Natural killer cell (primary cell): ENCODE measurements around the gene MAPKAP1. TPM values are rescaled to one million over a fixed set of nuclear protein-coding genes. Genes with fewer than 3 reads are reported as not detected.
A peak's percentile ranks its signal among the peaks of the same experiment; 100 is the strongest.

Source experiments
- ATAC-seq, 3 donors: fragments of 150-1000 bp in 2 of 3; fragments of 200-7000 bp in 1 of 3; cut with Tn5 transposase; 1 replicate in 1 of 3; 2 replicates in 2 of 3; pipeline ENCODE4 v1.10.0; 2021; ENCODE audit warnings: mild to moderate bottlenecking in 2 of 3, moderate library complexity in 2 of 3
- DNase-seq, 2 donors: peaks; one replicate each; pipeline versions ENCODE4 v3.0.0 to v3.0.0-alpha.2; 2013 to 2021; ENCODE audit warnings: mixed read lengths in 1 of 2
- H3K27ac ChIP-seq: one replicate; pipeline ENCODE4 v1.5.1; 2013; ENCODE audit warnings: mild to moderate bottlenecking, low read length
- H3K27me3 ChIP-seq: one replicate; pipeline ENCODE4 v1.6.1; 2013; ENCODE audit warnings: low read length; ENCODE audit not compliant: control insufficient read depth, insufficient read depth
- H3K36me3 ChIP-seq: one replicate; pipeline ENCODE4 v1.6.1; 2013; ENCODE audit warnings: low read length; ENCODE audit not compliant: control insufficient read depth, insufficient read depth
- H3K4me1 ChIP-seq: one replicate; pipeline ENCODE4 v1.6.1; 2013; ENCODE audit warnings: low read length; ENCODE audit not compliant: control insufficient read depth, insufficient read depth
- H3K4me3 ChIP-seq: one replicate; pipeline ENCODE4 v1.5.1; 2013; ENCODE audit warnings: low read length
- H3K9me3 ChIP-seq: one replicate; pipeline ENCODE4 v1.6.1; 2013; ENCODE audit warnings: low read length; ENCODE audit not compliant: control insufficient read depth, insufficient read depth
- H3K27ac Mint-ChIP-seq, 2 donors: one replicate each; pipeline ENCODE4 v1.8.0; 2022; ENCODE audit warnings: mild to moderate bottlenecking in 2 of 2, mixed read lengths in 2 of 2, moderate library complexity in 1 of 2
- H3K27me3 Mint-ChIP-seq, 2 donors: one replicate each; pipeline ENCODE4 v1.8.0; 2022; ENCODE audit warnings: low read depth in 2 of 2, mixed read lengths in 2 of 2
- H3K36me3 Mint-ChIP-seq: one replicate; pipeline ENCODE4 v1.8.0; 2022; ENCODE audit warnings: mixed read lengths
- H3K4me1 Mint-ChIP-seq, 2 donors: one replicate each; pipeline ENCODE4 v1.8.0; 2022; ENCODE audit warnings: mixed read lengths in 2 of 2
- H3K4me3 Mint-ChIP-seq: one replicate; pipeline ENCODE4 v1.8.0; 2022; ENCODE audit warnings: mild to moderate bottlenecking, moderate library complexity, mixed read lengths
- H3K9me3 Mint-ChIP-seq, 2 donors: one replicate each; pipeline ENCODE4 v1.8.0; 2022; ENCODE audit warnings: mixed read lengths in 2 of 2
- WGBS: methylation state at CpG from one replicate; pipeline ENCODE4 v1.1.7; 2013; ENCODE audit warnings: missing lambda C conversion rate; ENCODE audit not compliant: insufficient coverage; 5-methylcytosine and 5-hydroxymethylcytosine counted together
- intact Hi-C: fragments of 100-400 bp; cut with micrococcal nuclease; formaldehyde crosslinking; loops from one replicate; pipeline ENCODE4 v1.14.2; 2022
- total RNA-seq, 4 donors: library from RNA; stranded (reverse); fragments of 120-200 nt in 1 of 4; gene quantifications; one replicate each; pipeline versions ENCODE4 v1.2.3 to v1.2.4, GENCODE V29; 2013 to 2022
- TF ChIP-seq, protein P1 (sequence below): fragments of 200-600 bp; IDR thresholded peaks from one replicate; pipeline ENCODE4 v1.8.0; 2022; ENCODE audit warnings: antibody characterized with exemption

The MAPKAP1 gene
- total RNA-seq, 3 donors from 2014 or later (not counting 1 experiment from before 2014, with no cell fraction given), result 51.1 to 73.0 (median 58.8) TPM

DNA sequence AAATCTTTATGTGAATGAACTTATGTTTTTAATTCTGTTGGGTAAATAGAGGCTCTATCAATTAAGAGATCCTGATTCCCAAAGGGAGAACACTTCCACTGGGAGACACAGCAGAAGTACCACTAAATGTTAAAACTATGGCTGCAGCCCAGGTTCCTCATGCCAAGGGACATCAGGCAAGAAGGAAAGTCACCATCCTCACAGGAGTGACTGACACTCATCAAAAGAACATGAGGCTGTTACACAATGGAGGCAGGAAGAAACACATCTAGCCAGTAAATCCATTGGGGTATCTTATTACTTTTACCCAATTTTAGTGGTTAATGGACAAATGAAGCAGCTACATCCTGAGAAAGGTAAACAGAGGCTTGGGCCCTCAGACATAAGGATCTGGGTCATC, 94.4 kb downstream of the MAPKAP1 start:
- H3K27ac Mint-ChIP-seq, result no peak overlapping the region
- peaks cover 20 to 43% of the 10 kb centered on the region in 2 donors for H3K4me1 Mint-ChIP-seq
- TF ChIP-seq, protein P1, sequence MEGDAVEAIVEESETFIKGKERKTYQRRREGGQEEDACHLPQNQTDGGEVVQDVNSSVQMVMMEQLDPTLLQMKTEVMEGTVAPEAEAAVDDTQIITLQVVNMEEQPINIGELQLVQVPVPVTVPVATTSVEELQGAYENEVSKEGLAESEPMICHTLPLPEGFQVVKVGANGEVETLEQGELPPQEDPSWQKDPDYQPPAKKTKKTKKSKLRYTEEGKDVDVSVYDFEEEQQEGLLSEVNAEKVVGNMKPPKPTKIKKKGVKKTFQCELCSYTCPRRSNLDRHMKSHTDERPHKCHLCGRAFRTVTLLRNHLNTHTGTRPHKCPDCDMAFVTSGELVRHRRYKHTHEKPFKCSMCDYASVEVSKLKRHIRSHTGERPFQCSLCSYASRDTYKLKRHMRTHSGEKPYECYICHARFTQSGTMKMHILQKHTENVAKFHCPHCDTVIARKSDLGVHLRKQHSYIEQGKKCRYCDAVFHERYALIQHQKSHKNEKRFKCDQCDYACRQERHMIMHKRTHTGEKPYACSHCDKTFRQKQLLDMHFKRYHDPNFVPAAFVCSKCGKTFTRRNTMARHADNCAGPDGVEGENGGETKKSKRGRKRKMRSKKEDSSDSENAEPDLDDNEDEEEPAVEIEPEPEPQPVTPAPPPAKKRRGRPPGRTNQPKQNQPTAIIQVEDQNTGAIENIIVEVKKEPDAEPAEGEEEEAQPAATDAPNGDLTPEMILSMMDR, result no peak
- H3K36me3 Mint-ChIP-seq, result no peaks in the 10 kb centered on the region
- no peaks in the 10 kb centered on the region for H3K27me3 Mint-ChIP-seq
- no peaks in the 10 kb centered on the region for H3K9me3 Mint-ChIP-seq
- H3K4me3 Mint-ChIP-seq, result no peak overlapping the region
- Histone ChIP-seq H3K27me3 (no peaks in the 10 kb centered on the region), H3K4me1 (no peaks in the 10 kb centered on the region), H3K4me3 (no peak overlapping the region), H3K36me3 (no peaks in the 10 kb centered on the region), H3K9me3 (no peaks in the 10 kb centered on the region), H3K27ac (no peak overlapping the region)
- intact Hi-C loops, result no loop called here
- ATAC-seq (no peak), DNase-seq (no peak)

DNA sequence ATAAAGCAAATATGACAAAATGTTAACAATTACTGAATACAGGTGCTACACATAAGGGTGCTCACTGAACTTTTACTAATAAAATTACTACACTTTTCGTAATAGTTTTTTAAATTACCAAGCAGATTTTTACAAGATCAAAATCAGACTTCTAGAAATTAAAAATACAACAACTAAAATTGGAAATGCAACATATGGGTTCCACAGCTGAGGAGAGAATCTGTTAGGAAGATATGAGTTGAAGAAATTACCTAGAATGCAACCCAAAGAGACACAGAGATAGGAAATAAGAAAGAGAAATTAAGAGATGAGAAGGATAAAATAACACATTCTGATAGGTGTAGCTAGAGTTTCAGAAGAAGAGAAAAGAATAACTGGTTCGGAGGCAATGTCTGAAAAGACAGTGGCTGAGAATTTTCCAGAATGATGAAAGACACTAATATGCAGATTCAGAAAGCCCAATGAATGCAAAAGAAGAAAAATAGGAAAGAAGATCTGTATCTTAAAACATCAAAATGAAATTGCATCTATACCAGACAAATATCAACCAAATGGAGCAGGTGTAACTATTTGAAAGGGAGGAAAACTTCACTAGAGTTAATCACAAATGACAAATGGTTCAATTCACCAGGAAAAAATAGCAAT, 95.8 kb downstream of the MAPKAP1 start:
- Mint-ChIP-seq H3K4me1 (peaks cover 27 to 53% of the 10 kb centered on the region in 2 donors), H3K36me3 (no peaks in the 10 kb centered on the region), H3K27ac (no peak overlapping the region), H3K27me3 (no peaks in the 10 kb centered on the region), H3K4me3 (no peak overlapping the region), H3K9me3 (no peaks in the 10 kb centered on the region)
- WGBS, result 89% methylated on average over 2 of the region's 2 CpGs
- TF ChIP-seq, protein P1, result no peak
- ATAC-seq, result no peak
- Histone ChIP-seq H3K36me3 (no peaks in the 10 kb centered on the region), H3K9me3 (no peaks in the 10 kb centered on the region), H3K4me1 (no peaks in the 10 kb centered on the region), H3K27ac (no peak overlapping the region), H3K27me3 (no peaks in the 10 kb centered on the region), H3K4me3 (no peak overlapping the region)
- intact Hi-C loops, result no loop called here
- no peak for DNase-seq

DNA sequence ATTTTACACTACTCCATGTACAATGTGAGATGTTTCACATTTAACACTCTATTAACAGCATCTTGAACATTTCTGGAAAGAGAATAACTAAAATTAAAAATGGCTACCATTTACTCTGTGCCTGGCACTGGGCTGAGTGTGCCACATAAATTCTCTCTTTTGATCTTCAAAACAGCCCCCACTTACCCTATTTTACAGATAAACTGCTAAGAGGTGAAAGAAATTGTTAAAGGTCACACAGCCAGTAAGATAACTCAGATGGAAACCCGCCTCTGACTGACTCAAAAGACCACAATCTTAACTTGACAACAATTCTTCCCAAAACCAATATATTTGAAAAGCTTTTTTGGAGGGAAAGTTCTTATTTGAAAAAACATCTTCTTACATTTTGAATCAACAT, 97.3 kb downstream of the MAPKAP1 start:
- intact Hi-C loops, result no loop called here
- Histone ChIP-seq H3K4me3 (no peak overlapping the region), H3K36me3 (no peaks in the 10 kb centered on the region), H3K9me3 (no peaks in the 10 kb centered on the region), H3K4me1 (no peaks in the 10 kb centered on the region), H3K27ac (no peak overlapping the region), H3K27me3 (no peaks in the 10 kb centered on the region)
- H3K4me3 Mint-ChIP-seq, result no peak overlapping the region
- H3K27me3 Mint-ChIP-seq, result no peaks in the 10 kb centered on the region
- peak overlapping the region in 1 of 2 donors; percentile 13 for H3K27ac Mint-ChIP-seq
- ATAC-seq (no peak), DNase-seq (no peak)
- TF ChIP-seq, protein P1, result no peak
- peaks cover 27 to 49% of the 10 kb centered on the region in 2 donors for H3K4me1 Mint-ChIP-seq
- no peaks in the 10 kb centered on the region for H3K36me3 Mint-ChIP-seq
- H3K9me3 Mint-ChIP-seq, result no peaks in the 10 kb centered on the region
- WGBS, result no CpG with 5 or more reads among the region's 1 CpG
